ENCODE results near the gene UBL5. TPM values are rescaled to one million over a fixed set of nuclear protein-coding genes. Genes with fewer than 3 reads are reported as not detected.

UBL5 gene
- total and polyA plus RNA-seq, 10 of the 15 experiments (the other 5 are each of a cell fraction or from before 2014, with no cell fraction given) = 297 to 897 (median 711) TPM

GRCh38 chr19:9799162-9799561 lies 28.6 kb upstream of the UBL5 start:
- Histone ChIP-seq H3K9ac (ENCODE audit: control insufficient read depth, insufficient read depth, low read length) (no peak overlapping the region), H2AFZ (ENCODE audit: control insufficient read depth, low read depth, low read length) (no peak overlapping the region), H3K4me2 (ENCODE audit: control insufficient read depth, insufficient read depth) (no peak overlapping the region), H3K27me3 (replicated peaks in 1 of 2; ENCODE audit: control insufficient read depth in 2 of 2, insufficient read depth in 2 of 2, low read length in 1 of 2) (no peaks in the 10 kb centered on the region), H3K9me3 (replicated peaks; ENCODE audit: control insufficient read depth, insufficient read depth, low read length) (no peaks in the 10 kb centered on the region), H3K27ac (ENCODE audit: control insufficient read depth, insufficient read depth) (no peak overlapping the region), H3K36me3 (ENCODE audit: control insufficient read depth in 2 of 2, insufficient read depth in 2 of 2, low read length in 1 of 2) (no peaks in the 10 kb centered on the region), H3K4me3 (no peak overlapping the region), H3K4me1 (ENCODE audit: control insufficient read depth, insufficient read depth, low read length) (no peaks in the 10 kb centered on the region), H3K79me2 (ENCODE audit: control insufficient read depth, insufficient read depth, low read length) (no peaks in the 10 kb centered on the region), H4K20me1 (ENCODE audit: control insufficient read depth, insufficient read depth) (no peaks in the 10 kb centered on the region)
- intact Hi-C loops (cut with micrococcal nuclease; ENCODE audit: unreplicated experiment) (loop anchor here (10.0 kb wide), 1 partner anchor 1144 kb away; no protein-coding TSS in a partner anchor), in situ Hi-C loops (cut with MboI) (loop anchor here (5.0 to 10.0 kb wide), 4 partner anchors 212 to 662 kb away; partner anchors contain the start of gene ZNF559)
- RAD21 ChIA-PET (ENCODE audit: unreplicated experiment) = interaction anchor here (1.0 to 1.1 kb wide), 2 partner anchors 174 to 177 kb away, joined by 3 read pairs; no protein-coding TSS in a partner anchor
- no TSS peak for BruUV-seq (replicated peaks)
- CTCF ChIA-PET = interaction anchor here (0.8 to 1.6 kb wide), 6 partner anchors 11 to 594 kb away, joined by 3 to 13 read pairs (median 6); no protein-coding TSS in a partner anchor
- FAIRE-seq (no peak), ATAC-seq (no peak), DNase-seq (ENCODE audit: low read depth, low spot score) (no peak)
- POLR2A ChIA-PET = interaction anchor here (0.6 kb wide), 1 partner anchor 609 kb away, joined by 6 read pairs; no protein-coding TSS in a partner anchor
- SMC1A ChIA-PET (ENCODE audit: uncharacterized antibody, unreplicated experiment) = interaction anchor here (0.7 kb wide), 1 partner anchor 488 kb away, joined by 3 read pairs; no protein-coding TSS in a partner anchor
- no peak for TF ChIP-seq POU2F2 (IDR thresholded peaks at IDR 0.05; ENCODE audit: borderline replicate concordance, low read depth, low read length)
- TF ChIP-seq, protein P1, sequence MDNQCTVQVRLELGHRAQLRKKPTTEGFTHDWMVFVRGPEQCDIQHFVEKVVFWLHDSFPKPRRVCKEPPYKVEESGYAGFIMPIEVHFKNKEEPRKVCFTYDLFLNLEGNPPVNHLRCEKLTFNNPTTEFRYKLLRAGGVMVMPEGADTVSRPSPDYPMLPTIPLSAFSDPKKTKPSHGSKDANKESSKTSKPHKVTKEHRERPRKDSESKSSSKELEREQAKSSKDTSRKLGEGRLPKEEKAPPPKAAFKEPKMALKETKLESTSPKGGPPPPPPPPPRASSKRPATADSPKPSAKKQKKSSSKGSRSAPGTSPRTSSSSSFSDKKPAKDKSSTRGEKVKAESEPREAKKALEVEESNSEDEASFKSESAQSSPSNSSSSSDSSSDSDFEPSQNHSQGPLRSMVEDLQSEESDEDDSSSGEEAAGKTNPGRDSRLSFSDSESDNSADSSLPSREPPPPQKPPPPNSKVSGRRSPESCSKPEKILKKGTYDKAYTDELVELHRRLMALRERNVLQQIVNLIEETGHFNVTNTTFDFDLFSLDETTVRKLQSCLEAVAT (IDR thresholded peaks at IDR 0.05) = no peak
- TF ChIP-seq STAT1 (conservative IDR thresholded peaks at IDR 0.05) = no peak
- no peak for TF ChIP-seq IRF3 (IDR thresholded peaks at IDR 0.05)
- TF ChIP-seq ZNF274 (IDR thresholded peaks at IDR 0.05; ENCODE audit: insufficient read depth, insufficient read length) = no peak
- no peak for TF ChIP-seq BMI1 (IDR thresholded peaks at IDR 0.05; ENCODE audit: borderline replicate concordance)
- TF ChIP-seq USF2 (IDR thresholded peaks at IDR 0.05; ENCODE audit: borderline replicate concordance, low read depth, low read length) = no peak
- no peak for TF ChIP-seq FOXM1 (IDR thresholded peaks at IDR 0.05; ENCODE audit: low read depth, low read length)

Measured in GM12878 (cell line).